Mesothelial cell of epicardium (in vitro differentiated cells): ENCODE measurements around the gene GIPC1. TPM values are rescaled to one million over a fixed set of nuclear protein-coding genes. Genes with fewer than 3 reads are reported as not detected.

Source experiments
- DNase-seq, 2 experiments: peaks; one replicate each; pipeline ENCODE4 v3.0.0; 2021; ENCODE audit warnings: low spot score in 2 of 2; ENCODE audit not compliant: unreplicated experiment in 2 of 2
- H3K27ac Mint-ChIP-seq: 2 replicates; pipeline ENCODE4 v1.8.0; 2021; ENCODE audit warnings: mixed read lengths
- H3K27me3 Mint-ChIP-seq: 2 replicates; pipeline ENCODE4 v1.8.0; 2021; ENCODE audit warnings: low read depth, mixed read lengths
- H3K36me3 Mint-ChIP-seq: 2 replicates; pipeline ENCODE4 v1.8.0; 2021; ENCODE audit warnings: mixed read lengths
- H3K4me1 Mint-ChIP-seq: 2 replicates; pipeline ENCODE4 v1.8.0; 2021; ENCODE audit warnings: mixed read lengths
- H3K4me3 Mint-ChIP-seq: 2 replicates; pipeline ENCODE4 v1.8.0; 2021; ENCODE audit warnings: mild to moderate bottlenecking, moderate library complexity, mixed read lengths
- H3K9me3 Mint-ChIP-seq: 2 replicates; pipeline ENCODE4 v1.8.0; 2021; ENCODE audit warnings: mixed read lengths
- CTCF ChIP-seq: fragments of 200-600 bp; sonication (generic); IDR thresholded peaks from one replicate; pipeline ENCODE4 v1.5.0; 2021; ENCODE audit warnings: antibody characterized with exemption; ENCODE audit not compliant: unreplicated experiment
- total RNA-seq: library from RNA; stranded (reverse); gene quantifications from 3 replicates; pipeline ENCODE4 v1.2.1, GENCODE V29; 2021

Gene GIPC1
- total RNA-seq, 1 donor from 2014 or later, result 108 TPM

- no peak for TF ChIP-seq CTCF
- DNase-seq, result no peak
- Mint-ChIP-seq H3K27me3 (no peaks in the 10 kb centered on the region), H3K4me1 (peaks cover 25% of the 10 kb centered on the region), H3K36me3 (peaks cover 18% of the 10 kb centered on the region), H3K4me3 (peak overlapping the region; percentile 84), H3K9me3 (no peaks in the 10 kb centered on the region), H3K27ac (peak overlapping the region; percentile 92)
Measured at GRCh38 chr19:14494411-14494810, 1.5 kb downstream of the GIPC1 start.

- H3K36me3 Mint-ChIP-seq, result peaks cover 24% of the 10 kb centered on the region
- no peaks in the 10 kb centered on the region for H3K27me3 Mint-ChIP-seq
- DNase-seq, result no peak
- H3K4me1 Mint-ChIP-seq, result peaks cover 25% of the 10 kb centered on the region
- TF ChIP-seq CTCF, result no peak
- peak overlapping the region; percentile 58 for H3K27ac Mint-ChIP-seq
- H3K9me3 Mint-ChIP-seq, result no peaks in the 10 kb centered on the region
- H3K4me3 Mint-ChIP-seq, result no peak overlapping the region
Measured at GRCh38 chr19:14492756-14493337, 3.1 kb downstream of the GIPC1 start.

GRCh38 chr19:14487370-14488125, 8.4 kb downstream of the GIPC1 start:
- no peak for DNase-seq
- Mint-ChIP-seq H3K36me3 (peaks cover 31% of the 10 kb centered on the region), H3K27ac (no peak overlapping the region), H3K4me1 (no peaks in the 10 kb centered on the region), H3K9me3 (no peaks in the 10 kb centered on the region), H3K27me3 (no peaks in the 10 kb centered on the region), H3K4me3 (no peak overlapping the region)
- no peak for TF ChIP-seq CTCF

- no peaks in the 10 kb centered on the region for H3K27me3 Mint-ChIP-seq
- DNase-seq, result no peak
- no peak for TF ChIP-seq CTCF
- peaks cover 23% of the 10 kb centered on the region for H3K36me3 Mint-ChIP-seq
- no peak overlapping the region for H3K27ac Mint-ChIP-seq
- no peak overlapping the region for H3K4me3 Mint-ChIP-seq
- peaks cover 12% of the 10 kb centered on the region for H3K4me1 Mint-ChIP-seq
- no peaks in the 10 kb centered on the region for H3K9me3 Mint-ChIP-seq
Measured at GRCh38 chr19:14482172-14482941, 13.6 kb downstream of the GIPC1 start.

GRCh38 chr19:14480700-14481079, 15.2 kb downstream of the GIPC1 start:
- TF ChIP-seq CTCF, result no peak
- no peak overlapping the region for H3K4me3 Mint-ChIP-seq
- H3K4me1 Mint-ChIP-seq, result peaks cover 28% of the 10 kb centered on the region
- H3K27me3 Mint-ChIP-seq, result no peaks in the 10 kb centered on the region
- H3K9me3 Mint-ChIP-seq, result no peaks in the 10 kb centered on the region
- no peak overlapping the region for H3K27ac Mint-ChIP-seq
- DNase-seq, result no peak
- peaks cover 13% of the 10 kb centered on the region for H3K36me3 Mint-ChIP-seq
